GM12891 (cell line): ENCODE data around the gene TBC1D20.

Source experiments
- PAX5 ChIP-seq: IDR thresholded peaks from 2 replicates; pipeline ENCODE4 v1.6.1; 2011; ENCODE audit warnings: low read length, moderate library complexity, mild to moderate bottlenecking; ENCODE audit not compliant: insufficient read depth, severe bottlenecking
- POLR2A ChIP-seq: IDR thresholded peaks from 2 replicates; pipeline ENCODE4 v1.6.1; 2011; ENCODE audit warnings: low read depth, low read length, control low read depth
- POLR2AphosphoS5 ChIP-seq: IDR thresholded peaks from 2 replicates; pipeline ENCODE4 v1.6.1; 2011; ENCODE audit warnings: low read depth, low read length, control low read depth
- SPI1 ChIP-seq: IDR thresholded peaks from 2 replicates; pipeline ENCODE4 v1.6.1; 2011; ENCODE audit warnings: low read depth, low read length, control low read depth

DNA sequence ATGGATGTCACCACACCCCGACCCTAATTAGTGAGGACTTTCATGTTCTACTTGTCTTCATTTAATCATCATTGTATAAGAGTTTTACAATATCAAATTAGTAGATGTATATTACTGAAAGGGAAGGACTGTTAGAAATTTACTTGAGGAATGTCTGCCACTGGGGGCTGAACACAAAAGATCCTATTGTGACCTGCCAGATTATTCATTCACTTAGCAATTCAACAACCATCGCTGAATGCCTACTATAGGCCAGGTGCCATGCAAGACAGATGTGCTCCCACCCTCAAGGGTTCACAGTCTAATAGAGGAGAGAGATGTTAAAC, 62.2 kb downstream of the TBC1D20 start:
- no peak for TF ChIP-seq POLR2AphosphoS5
- TF ChIP-seq POLR2A, result no peak
- TF ChIP-seq PAX5, result no peak
- TF ChIP-seq SPI1, result no peak
